Activated naive CD4-positive, alpha-beta T cell treated with anti-CD3 and anti-CD28 coated beads, Interleukin-2, amount 50 U/mL, for 16 hours (primary cell): ENCODE measurements around the gene GNPAT.
A peak's percentile ranks its signal among the peaks of the same experiment; 100 is the strongest.
"Not testable (repeated sequence)": the region's sequence is repeated elsewhere in the genome, so short reads cannot be mapped to it uniquely, and the experiment has no call there.

Source experiments
- DNase-seq: peaks from one replicate; pipeline ENCODE4 v3.0.0-alpha.2; 2020

GNPAT gene

DNA sequence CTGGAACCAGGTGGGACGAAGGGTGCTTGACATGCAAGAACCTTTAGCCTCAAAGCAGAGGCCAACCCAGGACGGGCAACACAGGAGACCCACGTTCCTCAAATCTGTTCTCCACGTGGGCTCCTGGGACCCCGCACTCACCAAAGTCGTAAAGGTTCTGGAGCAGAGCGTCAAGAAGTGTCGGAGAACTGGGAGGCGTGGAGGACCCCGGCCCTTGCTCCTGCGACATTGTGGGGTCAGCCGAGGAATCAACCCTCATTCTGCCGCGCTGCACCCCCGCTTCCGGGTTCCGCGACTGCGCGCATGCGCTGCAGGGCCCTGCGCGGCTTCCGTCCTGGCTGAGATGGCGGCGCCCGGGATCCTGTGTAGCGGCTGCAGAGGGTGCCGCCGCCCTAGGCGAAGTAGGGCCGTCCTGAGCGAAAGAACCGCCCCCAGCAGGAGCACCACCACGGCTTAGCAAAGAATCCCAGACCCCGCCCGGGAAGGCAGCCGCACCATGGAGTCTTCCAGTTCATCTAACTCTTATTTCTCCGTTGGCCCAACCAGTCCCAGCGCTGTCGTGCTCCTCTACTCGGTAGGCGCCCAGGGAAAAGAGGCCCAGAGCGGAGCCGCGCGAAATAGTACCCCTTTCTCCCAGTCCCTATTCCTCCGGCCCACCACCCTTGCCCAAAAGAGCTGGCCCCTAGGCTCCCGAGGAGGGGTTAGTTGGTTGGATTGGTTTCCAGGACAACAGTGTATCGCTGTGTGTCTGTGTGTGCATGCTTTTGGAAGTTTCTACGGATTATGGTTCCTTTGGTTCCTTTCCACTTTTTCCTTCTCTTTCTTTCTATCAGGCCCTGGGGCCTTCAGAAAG, at the start of gene GNPAT:
TSS of gene GNPAT (plus strand) at position 330 of the 853 bp plus-strand sequence. CDS start at position 497, 167 bp downstream.
- peak; percentile 90 for DNase-seq

DNA sequence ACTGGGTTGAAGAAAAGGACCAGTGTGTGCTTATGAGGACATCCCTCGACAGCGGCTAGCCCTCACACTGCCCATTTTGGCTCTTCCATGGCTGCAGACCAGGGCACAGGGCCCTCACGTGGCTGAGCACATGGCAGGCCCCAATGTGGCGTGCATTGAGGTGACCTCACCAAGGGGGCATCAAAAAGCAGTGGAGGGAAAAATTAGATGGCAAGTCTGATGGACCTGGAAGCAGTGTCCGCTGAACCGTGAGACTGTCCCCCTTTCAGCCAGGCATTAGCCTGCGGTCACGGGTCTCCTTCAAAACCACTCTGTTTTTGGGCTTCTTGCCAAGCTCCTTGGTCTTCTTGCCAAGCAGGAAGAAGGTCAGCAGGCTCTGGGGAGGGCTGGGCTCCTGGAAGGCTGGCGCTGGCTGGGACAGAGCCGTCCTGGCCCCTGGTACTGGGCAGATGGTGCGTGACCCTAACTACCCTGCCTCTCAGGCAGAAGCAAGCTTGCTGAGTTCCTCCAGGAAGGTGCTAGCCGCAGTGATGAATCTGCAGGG, 48.3 kb upstream of the GNPAT start:
- no peak for DNase-seq

DNA sequence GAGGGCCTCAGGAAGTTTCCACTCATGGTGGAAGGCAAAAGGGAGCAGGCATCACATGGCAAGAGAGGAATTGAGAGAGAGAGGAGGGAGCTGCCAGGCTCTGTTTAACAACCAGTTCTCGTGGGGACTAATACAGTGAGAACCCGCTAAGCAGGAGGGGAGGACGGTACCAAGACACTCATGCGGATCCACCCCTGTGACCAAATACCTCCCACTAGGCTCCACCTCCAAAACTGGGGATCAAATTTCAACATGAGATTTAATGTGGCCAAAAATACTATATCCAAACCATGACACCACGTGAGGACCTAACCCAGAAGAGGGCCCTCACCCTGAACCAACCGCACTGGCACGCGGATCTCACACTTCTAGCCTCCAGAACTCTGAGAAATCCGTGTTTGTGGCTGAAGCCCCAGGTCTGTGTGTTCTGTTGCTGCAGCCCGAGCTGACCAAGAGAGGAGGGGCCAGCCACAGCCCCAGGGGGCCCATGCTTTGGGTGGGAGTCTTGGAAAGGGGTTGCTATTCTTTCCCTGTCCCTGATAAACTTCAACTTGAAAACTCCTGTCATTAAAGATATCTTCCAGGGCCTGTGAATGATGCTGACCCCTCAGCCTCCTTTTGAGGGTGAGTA, 47.2 kb upstream of the GNPAT start:
- no peak for DNase-seq

GRCh38 chr1:231194476-231194842, 46.6 kb upstream of the GNPAT start:
- DNase-seq, result no peak

- no peak for DNase-seq
Observed at GRCh38 chr1:231194843-231195516, 46.0 kb upstream of the GNPAT start.

DNA sequence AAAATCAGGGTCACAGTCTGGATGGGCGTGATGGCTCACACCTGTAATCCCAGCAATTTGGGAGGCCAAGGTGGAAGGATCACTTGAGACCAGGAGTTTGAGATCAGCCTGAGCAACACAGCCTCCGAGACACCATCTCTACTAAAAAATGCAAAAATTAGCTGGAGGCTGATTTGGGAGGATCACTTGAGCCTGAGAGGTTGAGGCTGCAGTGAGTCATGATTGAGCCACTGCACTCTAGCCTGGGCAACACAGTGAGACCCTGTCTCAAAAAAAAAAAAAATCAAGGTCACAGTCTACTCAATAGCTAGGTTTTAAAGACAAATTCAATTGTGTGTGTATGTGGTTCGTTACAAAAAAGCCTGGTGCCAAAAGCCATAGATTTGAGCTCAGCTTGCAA, 44.7 kb upstream of the GNPAT start:
- DNase-seq, result no peak

- DNase-seq, result no peak
Observed at GRCh38 chr1:231196728-231197127, 44.3 kb upstream of the GNPAT start.

- DNase-seq, result no peak
Observed at GRCh38 chr1:231199868-231200267, 41.1 kb upstream of the GNPAT start.

- no peak for DNase-seq
Observed at GRCh38 chr1:231200388-231201031, 40.5 kb upstream of the GNPAT start.

- DNase-seq, result no peak
Observed at GRCh38 chr1:231201375-231201978, 39.5 kb upstream of the GNPAT start.

DNA sequence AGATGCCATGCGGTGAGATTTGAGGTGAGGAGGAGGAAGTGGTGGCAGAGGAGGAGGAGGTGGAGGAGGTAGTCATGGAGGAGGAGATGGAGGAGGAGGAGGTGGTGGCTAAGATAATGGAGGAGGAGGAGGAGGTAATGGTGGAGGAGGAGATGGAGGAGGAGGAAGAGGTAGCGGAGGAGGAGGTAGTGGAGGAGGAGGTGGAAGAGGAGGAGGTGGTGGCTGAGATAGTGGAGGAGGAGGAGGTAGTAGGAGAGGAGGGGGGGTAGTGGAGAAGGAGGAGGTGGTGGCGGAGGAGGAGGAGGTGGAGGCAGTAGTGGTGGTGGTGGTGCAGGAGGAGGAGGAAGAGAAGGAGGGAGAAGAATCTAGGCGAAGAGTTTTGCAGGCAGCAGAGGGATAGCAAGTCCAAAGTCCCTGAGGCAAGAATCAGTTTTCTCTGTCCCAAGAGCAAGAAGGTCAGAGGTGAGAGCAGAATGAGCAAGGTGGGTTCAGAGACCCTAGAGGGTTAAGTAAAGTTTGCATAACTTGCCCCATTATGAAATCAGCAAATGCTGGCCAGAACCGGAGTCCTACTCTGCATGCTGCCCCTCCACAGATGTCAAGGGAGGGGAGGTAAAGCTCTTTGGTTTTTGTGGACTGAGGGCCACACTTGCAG, 38.9 kb upstream of the GNPAT start:
- no peak for DNase-seq

DNA sequence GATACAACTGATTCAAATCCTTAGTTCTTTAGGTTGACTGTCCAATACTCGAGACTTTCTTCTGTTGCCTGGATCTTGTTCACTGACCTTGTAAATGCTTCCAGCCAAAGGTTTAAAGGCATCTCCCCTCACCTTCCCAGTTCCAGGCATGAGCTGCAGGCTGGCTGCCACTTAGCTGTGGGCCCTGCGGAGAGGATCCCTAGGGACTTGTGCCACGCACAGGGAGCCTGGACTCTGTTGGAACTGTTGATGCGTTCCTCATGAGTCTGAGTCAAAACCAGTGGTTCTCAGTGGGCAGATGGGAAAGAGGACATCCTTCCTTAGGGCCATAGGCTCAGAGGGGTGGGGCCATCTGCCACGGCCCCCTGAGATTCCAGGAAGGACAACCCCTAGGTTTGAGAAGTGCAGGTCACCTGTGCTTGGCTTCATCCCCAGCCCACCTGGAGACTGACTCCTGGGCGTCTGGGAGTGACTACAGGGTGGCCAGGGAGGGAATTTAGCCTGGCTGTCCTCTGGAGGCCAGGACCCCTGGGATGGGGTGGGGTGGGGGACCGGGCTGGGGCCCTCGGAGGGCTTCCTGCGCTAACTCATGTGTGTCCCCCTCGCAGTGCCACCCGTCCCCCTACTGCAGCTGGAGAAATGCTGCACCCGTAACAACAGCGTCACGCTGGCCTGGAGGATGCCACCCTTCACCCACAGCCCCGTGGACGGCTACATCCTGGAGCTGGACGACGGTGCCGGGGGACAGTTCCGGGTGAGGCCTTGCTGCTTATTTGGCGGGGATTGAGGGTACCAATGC, 37.6 kb upstream of the GNPAT start:
- no peak for DNase-seq

DNA sequence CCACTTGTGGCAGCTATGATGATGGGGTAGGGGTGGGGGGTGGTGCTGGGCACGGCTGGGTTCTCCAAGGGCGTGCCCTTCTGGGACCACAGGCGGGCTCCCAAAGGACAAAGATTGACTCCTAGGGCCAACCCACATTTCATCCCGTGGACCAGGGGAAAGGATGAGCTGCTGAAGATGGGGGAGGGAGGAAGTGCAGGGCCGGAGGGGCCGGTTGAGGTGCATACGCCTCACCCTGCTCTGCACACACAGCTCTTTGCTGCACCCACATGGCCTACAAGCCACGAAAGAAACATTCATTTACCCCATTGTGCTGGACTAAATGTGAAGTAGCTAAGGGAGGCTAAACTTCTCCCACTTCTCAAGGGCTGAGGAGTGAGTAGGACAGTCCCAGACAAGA, 34.2 kb upstream of the GNPAT start:
- no peak for DNase-seq

DNA sequence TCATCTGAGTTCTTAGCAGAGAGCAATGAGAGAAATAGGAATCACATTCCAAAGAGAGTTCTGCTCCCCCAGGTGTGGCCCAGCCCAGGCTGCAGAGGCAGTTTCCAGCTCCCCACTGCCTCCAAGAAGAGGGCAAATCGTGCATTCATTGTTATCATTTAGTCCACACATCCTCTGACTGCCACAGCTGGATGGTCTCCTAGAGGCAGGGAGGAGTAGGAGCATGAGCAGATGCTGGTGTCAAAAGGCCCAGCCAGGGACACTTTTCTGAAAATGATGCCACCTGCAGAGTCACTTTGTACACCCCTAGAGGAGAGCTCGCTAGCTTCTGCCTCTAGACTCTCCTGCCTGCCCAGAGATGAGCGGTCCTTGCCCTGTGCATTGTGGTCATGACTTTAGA, 33.6 kb upstream of the GNPAT start:
- no peak for DNase-seq

- DNase-seq, result no peak
Observed at GRCh38 chr1:231208980-231209379, 32.0 kb upstream of the GNPAT start.

- no peak for DNase-seq
Observed at GRCh38 chr1:231209531-231209930, 31.5 kb upstream of the GNPAT start.

GRCh38 chr1:231210126-231210525, 30.9 kb upstream of the GNPAT start:
- DNase-seq, result no peak

DNA sequence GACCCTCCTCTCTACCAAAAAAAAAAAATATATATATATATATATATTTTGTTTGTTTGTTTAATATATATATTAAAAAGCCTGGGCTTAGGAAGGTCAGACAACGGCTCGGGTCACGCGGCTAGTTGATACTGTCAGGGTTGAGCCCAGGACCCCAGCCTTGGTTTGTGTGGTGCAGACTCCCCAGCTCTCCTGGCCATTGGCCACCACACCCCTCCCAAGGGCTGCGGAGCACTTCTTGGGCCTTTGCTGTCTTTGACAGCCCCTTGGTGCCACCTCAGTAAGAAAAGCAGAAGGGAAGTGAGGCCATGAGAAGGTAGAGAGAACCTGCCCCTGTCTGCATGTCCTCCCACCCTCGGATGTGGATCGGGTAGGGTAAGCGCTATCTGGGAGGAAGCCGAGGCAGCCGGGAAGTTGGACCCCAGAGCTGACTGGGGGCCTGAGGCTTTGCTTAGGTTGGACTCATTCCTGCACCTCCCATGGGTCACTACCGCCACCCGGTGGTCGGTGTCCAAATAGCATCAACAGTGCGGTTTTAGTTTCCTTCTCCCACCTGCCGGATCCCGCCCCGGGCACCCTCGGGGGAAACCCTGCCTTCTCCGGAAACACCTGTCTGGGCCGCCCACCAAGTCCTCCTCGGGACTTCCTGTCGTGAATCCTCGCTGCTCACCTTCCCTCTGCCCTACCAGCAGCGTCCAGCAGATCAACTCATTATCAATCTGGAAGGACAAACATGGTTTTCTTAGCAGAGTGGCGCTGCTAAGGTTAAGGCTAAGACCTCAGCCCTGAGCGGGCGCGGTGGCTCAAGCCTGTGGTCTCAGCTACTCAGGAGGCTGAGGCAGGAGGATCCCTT, 29.8 kb upstream of the GNPAT start:
- DNase-seq, result peak; percentile 91

DNA sequence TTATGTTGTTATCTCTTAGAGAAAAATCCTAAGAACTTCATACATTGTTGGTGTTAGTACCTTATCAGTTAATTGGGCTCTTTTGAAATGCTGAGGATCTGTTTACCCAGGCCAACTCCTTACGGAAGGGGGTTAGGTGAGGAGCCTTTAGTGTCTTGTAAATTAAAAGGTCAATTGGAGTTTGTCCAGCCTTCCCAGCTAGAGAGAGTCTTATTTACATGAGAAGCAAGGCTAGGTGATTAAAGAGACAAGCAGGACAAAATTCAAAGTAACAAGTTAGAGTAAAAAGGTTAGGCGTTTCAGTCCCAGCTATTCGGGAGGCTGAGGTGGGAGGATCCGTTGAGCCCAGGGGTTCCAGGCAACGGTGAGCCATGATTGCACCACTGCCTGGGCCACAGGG, 28.7 kb upstream of the GNPAT start:
- DNase-seq, result not testable (repeated sequence)
